K562 (cell line): Measurements from ENCODE around the gene PPP1R9B. TPM values are rescaled to one million over a fixed set of nuclear protein-coding genes. Genes with fewer than 3 reads are reported as not detected.

Experiments
- ATAC-seq: fragments of 200-7000 bp; cut with Tn5 transposase; 3 replicates; pipeline ENCODE4 v1.9.1; 2020; ENCODE audit warnings: moderate library complexity
- BruUV-seq: library from RNA; stranded (reverse); fragments of 400-500 nt; replicated peaks from 2 replicates; lab custom pipeline; 2021; lab: Mats Ljungman, UMichigan
- CTCF ChIA-PET: fragments of 300-600 bp; formaldehyde crosslinking; extraction: SDS; loops from one replicate; lab custom pipeline; 2021; ENCODE audit warnings: low intra/inter-chr PET ratio; lab: Yijun Ruan, JAX
- POLR2A ChIA-PET: fragments of 300-600, 350-650 bp; sonication (Branson Sonifier 250); formaldehyde crosslinking; extraction: SDS; loops from one replicate; lab custom pipeline; 2021; ENCODE audit warnings: antibody characterized with exemption, inconsistent platforms; lab: Yijun Ruan, JAX
- DNase-seq, 4 experiments: peaks; one replicate each; pipeline versions ENCODE4 v3.0.0 to v3.0.0-alpha.2; 2011 to 2018; ENCODE audit warnings: low spot score in 3 of 4, mixed read lengths in 3 of 4; ENCODE audit errors: extremely low read depth in 1 of 4
- FAIRE-seq: peaks from 2 replicates; lab custom pipeline; 2011; peaks lifted over from hg19 to GRCh38; lab: Jason Lieb, UNC
- H2AFZ ChIP-seq: 2 replicates; pipeline ENCODE4 v1.6.0; 2011; ENCODE audit warnings: low read depth, low read length, control low read depth, inconsistent platforms
- H3K27ac ChIP-seq: fragments of 200-600 bp; 3 replicates; pipeline ENCODE4 v1.8.0; 2011; ENCODE audit warnings: low read depth, mild to moderate bottlenecking, control low read depth, inconsistent platforms, low read length, moderate library complexity, mixed read lengths; ENCODE audit errors: extremely low read depth
- H3K27me3 ChIP-seq, 2 experiments: fragments of 300-600 bp in 1 of 2; 2 replicates in 1 of 2; 3 replicates in 1 of 2; pipeline versions ENCODE4 v1.6.0 to v1.8.0; 2011; ENCODE audit warnings: inconsistent platforms in 2 of 2, low read length in 2 of 2, mild to moderate bottlenecking in 1 of 2, mixed read lengths in 1 of 2, moderate library complexity in 1 of 2; ENCODE audit not compliant: control insufficient read depth in 2 of 2, insufficient read depth in 2 of 2
- H3K36me3 ChIP-seq: fragments of 300-600 bp; 3 replicates; pipeline ENCODE4 v1.8.0; 2011; ENCODE audit warnings: mild to moderate bottlenecking, low read length, inconsistent platforms; ENCODE audit not compliant: control insufficient read depth, insufficient read depth
- H3K4me1 ChIP-seq, 2 experiments: fragments of 200-600 bp in 1 of 2; replicated peaks in 1 of 2; 2 replicates in 1 of 2; 3 replicates in 1 of 2; pipeline versions ENCODE4 v1.5.1 to v1.8.0; 2011; ENCODE audit warnings: inconsistent platforms in 2 of 2, low read length in 2 of 2, mild to moderate bottlenecking in 1 of 2, mixed read lengths in 1 of 2, moderate library complexity in 1 of 2; ENCODE audit not compliant: control insufficient read depth in 2 of 2, insufficient read depth in 2 of 2
- H3K4me2 ChIP-seq: 2 replicates; pipeline ENCODE4 v1.6.1; 2011; ENCODE audit warnings: low read length, control low read depth, inconsistent platforms, mixed read lengths; ENCODE audit not compliant: insufficient read depth
- H3K4me3 ChIP-seq: fragments of 200-600 bp; sonication (generic), shearing (Covaris generic); 2 replicates; pipeline ENCODE4 v1.5.1; 2016; ENCODE audit warnings: control low read depth, inconsistent platforms
- H3K79me2 ChIP-seq: fragments of 200-600 bp; 3 replicates; pipeline ENCODE4 v1.8.0; 2011; ENCODE audit warnings: low read length, inconsistent platforms; ENCODE audit not compliant: control insufficient read depth, insufficient read depth
- H3K9ac ChIP-seq, 2 experiments: 2 replicates each; pipeline versions ENCODE4 v1.6.0 to v1.6.1; 2011; ENCODE audit warnings: low read depth in 2 of 2, low read length in 2 of 2, control low read depth in 1 of 2, inconsistent platforms in 1 of 2, mild to moderate bottlenecking in 1 of 2, mixed read lengths in 1 of 2; ENCODE audit not compliant: insufficient read depth in 1 of 2
- H3K9me1 ChIP-seq: one replicate; pipeline ENCODE4 v1.6.0; 2011; ENCODE audit warnings: inconsistent platforms, mild to moderate bottlenecking, low read length, moderate library complexity; ENCODE audit not compliant: control insufficient read depth, insufficient read depth
- H3K9me3 ChIP-seq: replicated peaks from 2 replicates; pipeline ENCODE4 v1.5.1; 2011; ENCODE audit warnings: low read depth, low read length, inconsistent platforms; ENCODE audit not compliant: control insufficient read depth, insufficient read depth
- H4K20me1 ChIP-seq: replicated peaks from 2 replicates; pipeline ENCODE4 v1.6.1; 2011; ENCODE audit warnings: low read length, inconsistent platforms, mixed read lengths; ENCODE audit not compliant: control insufficient read depth, insufficient read depth
- CHD4 ChIP-seq: fragments of 200-600 bp; sonication (generic); IDR thresholded peaks from 3 replicates; pipeline ENCODE4 v1.6.1; 2012; ENCODE audit warnings: low read depth, mild to moderate bottlenecking, mixed read lengths, low read length, inconsistent platforms; ENCODE audit not compliant: insufficient read depth, insufficient replicate concordance, poor library complexity, severe bottlenecking
- EGR1 ChIP-seq: fragments of 450-650 bp; conservative IDR thresholded peaks from 2 replicates; pipeline ENCODE4 v1.6.1; 2017; ENCODE audit warnings: mild to moderate bottlenecking
- ESRRA ChIP-seq: fragments of 450-650 bp; IDR thresholded peaks from 2 replicates; pipeline ENCODE4 v1.6.1; 2014; ENCODE audit warnings: low read depth, mild to moderate bottlenecking, moderate library complexity, borderline replicate concordance
- GTF2E2 ChIP-seq: fragments of 200-800 bp; sonication (Bioruptor generic); IDR thresholded peaks from 2 replicates; pipeline ENCODE4 v1.6.1; 2016; ENCODE audit warnings: missing genetic modification characterization, missing compliant biosample characterization
- HIVEP1 ChIP-seq: fragments of 250-450 bp; sonication (Bioruptor Pico); IDR thresholded peaks from 2 replicates; pipeline ENCODE4 v1.4.0; 2020; ENCODE audit warnings: mild to moderate bottlenecking
- KDM5B ChIP-seq: fragments of 200-600 bp; sonication (generic); IDR thresholded peaks from 2 replicates; pipeline ENCODE4 v1.6.1; 2012; ENCODE audit warnings: low read depth, mild to moderate bottlenecking, moderate library complexity, low read length, control low read depth, inconsistent platforms; ENCODE audit not compliant: insufficient replicate concordance
- KLF16 ChIP-seq: IDR thresholded peaks from 2 replicates; pipeline ENCODE4 v1.6.1; 2016; ENCODE audit warnings: antibody characterized with exemption
- NR2C1 ChIP-seq, 2 experiments: fragments of 450-650 bp; IDR thresholded peaks; 2 replicates each; pipeline ENCODE4 v1.6.1; 2017; ENCODE audit warnings: mild to moderate bottlenecking in 2 of 2, antibody characterized with exemption in 1 of 2, inconsistent platforms in 1 of 2, missing compliant biosample characterization in 1 of 2, missing genetic modification characterization in 1 of 2
- NR2C2 ChIP-seq, 2 experiments: fragments of 200-800 bp in 1 of 2; sonication (Bioruptor generic) in 1 of 2; sonication (generic) in 1 of 2; formaldehyde crosslinking in 1 of 2; IDR thresholded peaks; 2 replicates each; pipeline versions ENCODE4 v1.6.1 to v1.8.0; 2016 to 2022; ENCODE audit warnings: mild to moderate bottlenecking in 1 of 2, missing compliant biosample characterization in 1 of 2, missing genetic modification characterization in 1 of 2, missing genetic modification reagents in 1 of 2
- WGBS: fragments of 100-300 bp; shearing (Covaris generic); methylation state at CpG from one replicate; pipeline ENCODE4 v1.1.6; 2016; ENCODE audit warnings: low coverage, mixed read lengths; ENCODE audit not compliant: insufficient coverage; ENCODE audit errors: missing lambda C conversion rate; 5-methylcytosine and 5-hydroxymethylcytosine counted together
- in situ Hi-C: fragments of 300-500 bp; cut with MboI; formaldehyde crosslinking; loops from 4 replicates; pipeline ENCODE4 v1.15.0; 2018; ENCODE audit warnings: inconsistent platforms, mixed read lengths
- intact Hi-C: fragments of 100-400 bp; cut with micrococcal nuclease; formaldehyde crosslinking; loops from 2 replicates; pipeline ENCODE4 v1.14.2; 2022
- polyA plus RNA-seq, 8 experiments: library from polyadenylated mRNA; depleted of rRNA in 4 of 8; stranded (reverse) in 5 of 8; unstranded in 3 of 8; fragments of >200 nt; fragmentation: Nextera tagmentation in 2 of 8; fragmentation: Illumina TruSeq in 1 of 8; extraction: Ambion mirVana in 2 of 8; extraction: Trizol in 1 of 8; gene quantifications; 2 replicates each; pipeline versions ENCODE4 v1.2.1 to v1.2.3, GENCODE V29; 2011 to 2014; ENCODE audit warnings: inconsistent platforms in 1 of 8, missing spikeins in 1 of 8
- total RNA-seq, 7 experiments: library from RNA; depleted of rRNA in 6 of 7; stranded (reverse); fragments of >200 nt in 6 of 7; fragmentation: Illumina TruSeq in 2 of 7; extraction: Trizol in 2 of 7; gene quantifications; 2 replicates each; pipeline versions ENCODE4 v1.2.1 to v1.2.3, GENCODE V29; 2011 to 2021; ENCODE audit warnings: low replicate concordance in 1 of 7

The PPP1R9B gene
- total and polyA plus RNA-seq, 9 of the 15 experiments (the other 6 are each of a cell fraction or from before 2014, with no cell fraction given): 0.10 to 63.5 (median 24.7) TPM

DNA sequence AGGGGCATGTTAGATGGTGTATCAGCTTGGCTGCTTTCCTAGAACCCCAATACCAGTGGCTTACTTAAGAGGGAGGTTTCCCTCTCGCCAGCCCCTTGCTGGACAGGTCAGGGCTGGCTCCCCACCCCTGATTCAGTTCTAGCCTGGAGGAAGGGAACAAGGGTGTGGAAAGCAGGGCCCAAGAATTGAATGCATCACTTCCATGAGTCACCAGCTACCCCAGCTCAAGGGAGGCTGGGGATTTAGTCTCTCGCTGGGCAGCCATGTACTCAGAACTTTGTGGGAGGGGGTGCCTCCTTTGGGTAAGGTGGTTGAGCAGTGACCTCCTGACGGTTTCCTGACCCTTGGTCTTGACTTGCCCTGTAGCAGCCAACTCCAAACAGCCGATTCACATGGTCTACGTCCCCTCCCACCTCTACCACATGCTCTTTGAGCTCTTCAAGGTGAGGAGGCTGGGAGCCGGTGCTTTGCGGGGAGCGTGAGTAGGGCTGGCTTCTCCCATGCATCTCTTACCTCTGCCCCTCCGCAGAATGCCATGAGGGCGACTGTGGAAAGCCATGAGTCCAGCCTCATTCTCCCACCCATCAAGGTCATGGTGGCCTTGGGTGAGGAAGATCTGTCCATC is 42.6 kb downstream of the PPP1R9B start (continued):
- no peak for TF ChIP-seq GTF2E2 (tag)
- peak; percentile 34; the same call in 1 of the 2 replicates for TF ChIP-seq ESRRA

DNA sequence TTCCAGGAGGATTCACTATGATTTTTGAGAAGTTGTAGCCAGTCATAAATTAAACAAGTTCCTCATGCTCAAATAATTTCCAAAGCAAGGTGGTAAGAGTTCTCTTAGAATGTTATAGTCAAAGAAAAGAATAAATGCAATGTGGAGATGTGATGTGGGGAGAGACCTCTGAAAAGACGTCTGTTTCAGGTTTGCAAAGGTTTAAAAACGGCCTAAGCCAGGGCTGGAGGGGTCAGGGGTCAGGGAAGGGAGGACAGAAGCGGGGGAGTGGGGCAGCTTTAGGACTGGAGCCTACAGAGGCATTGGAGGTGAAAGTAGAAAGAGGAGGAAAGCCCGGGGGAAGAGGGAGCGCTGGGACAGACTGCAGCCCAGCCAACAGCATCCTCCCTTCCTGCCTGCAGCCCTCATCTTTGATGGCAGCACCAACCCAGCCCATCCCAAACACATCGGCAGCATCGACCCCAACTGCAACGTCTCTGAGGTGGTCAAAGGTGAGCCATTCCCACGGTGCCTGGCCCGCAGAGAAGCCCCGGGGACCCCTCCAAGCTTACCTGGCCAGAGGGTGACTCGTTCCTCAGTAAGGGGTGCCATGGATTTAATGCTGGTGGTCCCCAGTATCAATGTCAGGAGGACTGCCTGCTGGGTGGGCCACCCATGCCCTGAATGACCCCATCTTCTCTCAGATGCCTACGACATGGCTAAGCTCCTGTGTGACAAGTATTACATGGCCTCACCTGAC is 43.9 kb downstream of the PPP1R9B start:
- Histone ChIP-seq H3K9me1 (peaks cover 4% of the 10 kb centered on the region), H3K27me3 (peaks cover 0 to 38% of the 10 kb centered on the region in 2 experiments; a peak in 2 of 5 replicates), H2AFZ (no peak overlapping the region), H3K36me3 (no peaks in the 10 kb centered on the region), H3K9ac (0 out of 4 replicates have a peak overlapping the region, but pooled peaks of 1 of the 2 experiments have one; percentile 29), H3K4me3 (no peak overlapping the region), H3K79me2 (no peaks in the 10 kb centered on the region), H3K4me1 (peaks cover 14 to 37% of the 10 kb centered on the region in 2 experiments)
- intact Hi-C loops: no loop called here
- FAIRE-seq (no peak), ATAC-seq (no peak)
- POLR2A ChIA-PET: interaction anchor here (0.6 to 0.9 kb wide), 3 partner anchors 8 to 597 kb away, joined by 3 read pairs; no protein-coding TSS in a partner anchor
- TF ChIP-seq NR2C2 (CRISPR knock-in tag; IDR thresholded peaks at IDR 0.05) (no peak), NR2C2 (tag; IDR thresholded peaks at IDR 0.05) (peak; percentile 62), NR2C1 (IDR thresholded peaks at IDR 0.05) (peak; percentile 65), NR2C1 (tag; IDR thresholded peaks at IDR 0.05) (peak; percentile 72), KLF16 (no peak), CHD4 (no peak), KDM5B (no peak), HIVEP1 (CRISPR knock-in tag) (no peak), EGR1 (0 out of 2 replicates have a peak, but pooled peaks have one; percentile 28)
- TF ChIP-seq, all 486 proteins: peak for 3
- no TSS peak for BruUV-seq
- no peak for DNase-seq
- CTCF ChIA-PET: no interaction called here
- H3K27ac ChIP-seq: no peak overlapping the region
- 6% methylated on average over 9 of the region's 13 CpGs for WGBS
- no peaks in the 10 kb centered on the region for H3K9me3 ChIP-seq
- no peak overlapping the region for H3K4me2 ChIP-seq
- H4K20me1 ChIP-seq: no peaks in the 10 kb centered on the region; the same call in 1 of the 2 replicates
- in situ Hi-C loops: no loop called here
